ENCODE data around the gene MRGPRX1.
"Not testable (repeated sequence)": the region's sequence is repeated elsewhere in the genome, so short reads cannot be mapped to it uniquely, and the experiment has no call there.

Gene MRGPRX1

DNA sequence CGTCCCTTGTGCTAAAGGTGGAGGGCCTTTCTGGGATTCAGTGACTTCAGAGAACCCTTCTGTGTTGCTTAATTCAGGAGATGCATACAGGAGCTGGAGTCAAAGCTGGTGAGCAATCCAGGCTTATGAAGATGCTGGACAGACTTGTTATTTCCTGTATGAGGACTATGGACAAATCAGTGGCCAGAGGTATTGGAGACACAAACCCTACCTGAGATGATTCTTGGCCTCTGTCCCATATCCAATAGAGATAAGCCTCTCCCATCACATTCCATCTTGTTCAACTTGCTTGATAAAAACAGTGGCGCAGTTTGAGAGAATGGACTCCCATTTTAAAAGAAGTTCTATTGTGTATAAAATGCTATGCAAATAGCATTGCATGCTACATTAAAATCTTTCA is at the start of gene MRGPRX1:
MRGPRX1 (minus strand) TSS at position 101 of the 400 bp plus-strand sequence. CDS start 4,630 bp downstream, outside the sequence.
- H3K4me3 ChIP-seq (ENCODE audit: low read length) = no peak within 1 kb of the TSS
- TF ChIP-seq ZNF274 (IDR thresholded peaks at IDR 0.05; ENCODE audit: low read depth, low read length) = no peak

DNA sequence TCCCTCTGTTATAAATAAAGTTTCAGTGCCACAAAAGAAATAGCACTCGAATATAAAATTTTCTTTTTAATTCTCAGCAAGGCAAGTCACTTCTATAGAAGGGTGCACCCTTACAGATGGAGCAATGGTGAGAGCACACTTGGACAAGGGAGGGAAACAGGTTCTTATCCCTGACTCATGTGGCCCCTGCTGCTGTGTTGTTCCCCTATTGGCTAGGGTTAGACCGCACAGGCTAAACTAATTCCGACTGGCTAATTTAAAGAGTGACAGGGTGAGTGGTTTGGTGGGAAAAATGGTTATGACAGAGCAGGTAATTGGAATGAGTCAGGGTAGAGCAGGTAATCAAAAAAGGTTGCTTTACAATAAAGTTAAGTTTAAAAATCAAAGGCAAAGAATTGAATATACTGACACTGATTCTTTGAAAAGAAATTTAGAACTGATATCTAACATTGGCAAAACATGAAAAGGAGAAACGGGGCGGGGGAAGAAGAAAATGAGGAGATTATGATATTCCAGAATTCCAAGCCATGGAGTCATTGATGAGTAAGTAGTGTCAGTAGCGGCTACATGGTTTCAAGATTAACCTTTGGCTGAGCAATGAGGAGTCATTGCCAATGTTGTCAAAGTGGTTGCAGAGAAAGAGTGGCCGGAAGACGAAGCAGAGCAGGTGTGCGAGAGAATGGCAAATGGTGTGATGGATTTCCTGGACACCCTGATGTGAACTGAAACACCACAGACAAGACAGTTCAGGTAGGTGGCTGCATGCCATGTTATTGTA is 48.4 kb upstream of the MRGPRX1 start:
- no peak for TF ChIP-seq ZNF274 (IDR thresholded peaks at IDR 0.05; ENCODE audit: low read depth, low read length)
- no peak overlapping the region for H3K4me3 ChIP-seq (ENCODE audit: low read length)

DNA sequence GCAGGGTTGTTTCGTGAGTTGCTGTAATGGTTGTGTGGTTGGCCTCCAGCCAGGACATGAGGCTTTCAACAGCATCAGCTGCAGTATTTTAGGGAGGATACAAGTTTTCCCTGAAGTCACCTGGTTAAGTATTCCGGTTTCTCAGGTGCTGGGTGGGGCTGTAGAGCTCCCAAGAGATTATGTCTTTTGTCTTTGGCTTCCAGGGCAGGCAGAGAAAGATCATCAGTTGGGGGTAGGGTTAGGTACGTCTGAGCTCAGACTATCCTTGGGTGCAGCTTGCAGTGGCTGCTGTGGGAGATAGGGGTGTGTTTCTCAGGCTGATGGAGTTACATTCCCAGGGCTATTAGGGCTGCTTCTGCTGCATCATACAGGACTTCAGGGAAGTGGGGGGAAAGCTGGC is 47.5 kb upstream of the MRGPRX1 start:
- H3K4me3 ChIP-seq (ENCODE audit: low read length) = no peak overlapping the region
- no peak for TF ChIP-seq ZNF274 (IDR thresholded peaks at IDR 0.05; ENCODE audit: low read depth, low read length)

DNA sequence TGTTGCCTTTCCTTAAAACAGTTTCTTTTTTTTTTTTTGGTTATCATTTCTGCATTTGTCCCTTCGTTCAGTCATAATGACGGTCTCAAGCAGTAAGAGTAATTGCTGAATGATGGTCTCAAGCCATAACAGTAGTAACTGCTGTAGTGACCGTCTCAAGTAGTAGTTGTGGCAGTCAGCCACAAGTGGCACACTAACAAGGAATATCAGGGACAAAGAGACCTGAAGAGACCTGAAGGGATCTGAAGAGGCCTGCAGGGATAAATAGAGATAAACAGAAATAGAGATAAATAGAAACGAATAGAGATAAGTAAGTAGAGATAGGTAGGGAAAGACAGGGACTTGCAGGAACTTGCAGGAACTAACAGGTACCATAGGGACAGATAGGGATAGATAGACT is 42.7 kb upstream of the MRGPRX1 start:
- TF ChIP-seq ZNF274 (IDR thresholded peaks at IDR 0.05; ENCODE audit: low read depth, low read length) = no peak
- H3K4me3 ChIP-seq (ENCODE audit: low read length) = no peak overlapping the region

DNA sequence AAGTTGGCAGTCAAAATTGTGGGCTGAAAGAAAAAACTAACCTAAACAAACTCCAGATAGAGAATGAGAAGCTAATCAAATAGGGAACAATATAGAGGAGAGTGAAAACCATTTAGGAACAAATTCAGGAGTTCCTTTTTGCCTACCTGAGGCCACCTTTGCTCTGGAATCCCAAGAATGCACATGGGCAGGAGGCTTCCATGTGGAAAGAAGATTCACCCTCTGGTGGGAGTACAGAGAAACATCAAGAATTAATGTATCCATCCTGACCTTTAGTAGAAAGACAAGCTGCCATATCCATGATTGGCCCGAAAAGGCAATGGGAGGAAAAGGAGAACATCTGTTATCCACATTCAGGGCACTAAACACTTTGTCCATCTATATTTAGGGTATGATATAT is 35.0 kb upstream of the MRGPRX1 start:
- TF ChIP-seq ZNF274 (IDR thresholded peaks at IDR 0.05; ENCODE audit: low read depth, low read length) = no peak
- no peak overlapping the region for H3K4me3 ChIP-seq (ENCODE audit: low read length)

DNA sequence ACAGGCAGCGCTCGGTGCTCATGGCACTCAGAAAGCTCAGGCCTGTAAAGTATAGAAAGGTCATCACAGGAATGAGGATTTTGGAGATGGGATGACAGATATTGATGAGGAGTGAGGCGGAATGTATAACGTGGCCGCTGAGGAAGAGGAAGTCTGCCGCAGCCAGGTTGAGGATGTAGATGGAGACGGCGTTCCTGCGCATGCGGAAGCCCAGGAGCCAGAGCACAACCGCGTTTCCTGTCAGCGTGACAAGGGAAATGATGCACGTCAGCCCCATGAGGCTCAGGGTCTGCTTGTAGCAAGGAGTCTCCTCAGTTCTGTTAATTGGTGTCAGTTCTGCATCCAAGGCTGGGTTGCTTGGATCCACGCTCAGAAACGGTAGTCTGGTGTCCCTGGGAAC is 33.1 kb upstream of the MRGPRX1 start:
- no peak for TF ChIP-seq ZNF274 (IDR thresholded peaks at IDR 0.05; ENCODE audit: low read depth, low read length)
- H3K4me3 ChIP-seq (ENCODE audit: low read length) = no peak overlapping the region

DNA sequence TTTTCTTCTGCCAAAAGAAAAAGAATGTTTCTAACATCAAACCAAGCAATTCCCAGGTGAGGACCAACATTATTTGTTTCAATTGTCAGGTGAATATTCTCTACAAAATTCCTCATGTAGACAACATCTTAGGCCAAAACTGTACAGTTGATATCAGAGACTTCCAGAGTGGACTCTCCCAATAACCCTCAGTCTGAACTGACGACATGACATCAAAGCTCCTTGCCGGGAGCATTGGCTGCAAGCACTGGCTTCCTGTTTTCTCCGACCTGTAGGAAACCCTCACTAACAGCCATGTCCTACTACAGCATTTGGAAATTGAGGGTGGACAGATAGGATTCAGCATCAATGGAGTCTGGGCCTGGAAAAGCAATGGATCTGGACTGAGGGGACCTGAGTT is 30.5 kb upstream of the MRGPRX1 start:
- TF ChIP-seq ZNF274 (IDR thresholded peaks at IDR 0.05; ENCODE audit: low read depth, low read length) = no peak
- H3K4me3 ChIP-seq (ENCODE audit: low read length) = no peak overlapping the region

DNA sequence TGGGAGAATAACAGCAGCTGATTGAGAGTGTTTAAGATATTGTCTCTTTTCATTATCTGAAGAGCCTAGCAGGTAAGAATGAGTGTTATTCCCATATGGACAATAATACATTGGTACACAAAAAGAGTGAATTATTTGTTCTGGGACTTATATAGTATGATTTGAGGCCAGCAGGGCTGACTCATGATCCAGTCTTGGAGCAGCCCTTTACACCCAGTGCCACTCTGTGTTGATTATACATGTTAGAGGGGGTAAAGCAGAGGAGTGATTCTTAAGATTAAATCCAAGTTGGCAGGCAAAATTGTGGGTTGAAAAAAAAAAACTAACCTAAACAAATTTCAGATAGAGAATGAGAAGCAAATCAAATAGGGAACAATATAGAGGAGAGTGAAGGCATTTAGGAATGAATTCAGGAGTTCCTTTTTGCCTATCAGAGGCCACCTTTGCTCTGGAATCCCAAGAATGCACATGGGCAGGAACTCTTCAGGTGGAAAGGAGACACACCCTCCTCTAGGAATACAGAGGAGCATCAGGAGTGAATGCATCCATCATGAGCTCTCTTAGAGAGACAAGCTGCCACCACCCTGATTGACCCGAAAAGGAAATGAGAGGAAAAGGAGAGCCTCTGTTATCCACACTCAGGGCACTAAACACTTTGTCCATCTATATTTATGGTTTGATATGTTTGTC is 19.2 kb upstream of the MRGPRX1 start:
- H3K4me3 ChIP-seq (ENCODE audit: low read length) = no peak overlapping the region
- TF ChIP-seq ZNF274 (IDR thresholded peaks at IDR 0.05; ENCODE audit: low read depth, low read length) = no peak

DNA sequence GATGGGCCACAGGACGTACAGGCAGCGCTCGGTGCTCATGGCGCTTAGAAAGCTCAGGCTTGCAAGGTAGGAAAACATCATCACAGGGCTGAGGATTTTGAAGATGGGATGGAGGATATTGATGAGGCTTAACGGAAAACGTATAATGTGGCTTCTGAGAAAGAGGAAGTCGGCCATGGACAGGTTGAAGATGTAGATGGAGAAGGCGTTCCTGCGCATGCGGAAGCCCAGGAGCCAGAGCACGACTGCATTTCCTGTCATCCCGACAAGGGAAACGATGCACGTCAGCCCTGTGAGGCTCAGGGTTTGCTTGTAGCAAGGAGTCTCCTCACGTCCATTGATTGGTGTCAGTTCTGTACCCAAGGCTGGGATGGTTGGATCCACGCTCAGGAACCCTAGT is 17.4 kb upstream of the MRGPRX1 start:
- no peak for TF ChIP-seq ZNF274 (IDR thresholded peaks at IDR 0.05; ENCODE audit: low read depth, low read length)
- H3K4me3 ChIP-seq (ENCODE audit: low read length) = no peak overlapping the region

DNA sequence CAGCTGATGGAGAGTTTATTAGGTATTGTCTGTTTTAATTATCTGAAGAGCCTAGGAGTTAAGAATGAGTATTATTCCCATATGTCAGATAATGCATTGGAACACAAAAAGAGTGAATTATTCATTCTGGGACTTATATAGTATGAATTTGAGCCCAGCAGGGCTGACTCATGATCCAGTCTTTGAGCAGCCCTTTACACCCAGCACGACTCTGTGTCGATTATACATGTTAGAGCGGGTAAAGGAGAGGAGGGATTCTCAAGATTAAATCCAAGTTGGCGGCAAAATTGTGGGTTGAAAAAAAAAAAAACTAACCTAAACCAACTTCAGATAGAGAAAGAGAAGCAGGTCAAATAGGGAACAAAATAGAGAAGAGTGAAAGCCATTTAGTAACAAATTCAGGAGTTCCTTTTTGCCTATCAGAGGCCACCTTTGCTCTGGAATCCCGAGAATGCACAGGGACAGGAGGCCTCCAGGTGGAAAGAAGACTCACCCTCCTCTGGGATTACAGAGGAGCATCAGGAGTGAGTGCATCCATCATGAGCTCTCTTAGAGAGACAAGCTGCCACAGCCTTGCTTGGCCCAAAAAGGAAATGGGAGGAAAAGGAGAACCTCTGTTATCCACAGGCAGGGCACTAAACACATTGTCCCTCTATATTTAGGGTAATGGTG is 3.1 kb downstream of the MRGPRX1 start:
- no peak for TF ChIP-seq ZNF274 (IDR thresholded peaks at IDR 0.05; ENCODE audit: low read depth, low read length)
- no peak overlapping the region for H3K4me3 ChIP-seq (ENCODE audit: low read length)

DNA sequence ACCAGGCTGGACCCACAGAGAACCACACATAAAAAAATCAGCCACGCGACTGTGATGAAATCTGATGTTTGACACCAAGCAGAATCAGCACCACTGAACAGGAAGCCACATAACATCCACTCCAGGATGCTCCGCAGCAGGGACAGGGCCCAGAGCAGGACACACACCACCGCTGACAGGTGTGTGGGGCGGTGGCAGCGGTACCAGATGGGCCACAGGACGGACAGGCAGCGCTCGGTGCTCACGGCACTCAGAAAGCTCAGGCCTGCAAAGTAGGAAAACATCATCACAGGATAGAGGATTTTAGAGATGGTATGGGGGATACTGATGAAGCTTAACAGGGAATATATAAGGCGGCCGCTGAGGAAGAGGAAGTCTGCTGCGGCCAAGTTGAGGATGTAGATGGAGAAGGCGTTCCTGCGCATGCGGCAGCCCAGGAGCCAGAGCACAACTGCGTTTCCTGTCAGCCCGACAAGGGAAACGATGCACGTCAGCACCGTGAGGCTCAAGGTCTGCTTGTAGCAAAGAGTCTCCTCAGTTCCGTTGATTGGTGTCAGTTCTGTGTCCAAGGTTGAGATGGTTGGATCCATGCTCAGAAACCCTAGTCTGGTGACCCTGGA is 4.9 kb downstream of the MRGPRX1 start:
- no peak for TF ChIP-seq ZNF274 (IDR thresholded peaks at IDR 0.05; ENCODE audit: low read depth, low read length)

DNA sequence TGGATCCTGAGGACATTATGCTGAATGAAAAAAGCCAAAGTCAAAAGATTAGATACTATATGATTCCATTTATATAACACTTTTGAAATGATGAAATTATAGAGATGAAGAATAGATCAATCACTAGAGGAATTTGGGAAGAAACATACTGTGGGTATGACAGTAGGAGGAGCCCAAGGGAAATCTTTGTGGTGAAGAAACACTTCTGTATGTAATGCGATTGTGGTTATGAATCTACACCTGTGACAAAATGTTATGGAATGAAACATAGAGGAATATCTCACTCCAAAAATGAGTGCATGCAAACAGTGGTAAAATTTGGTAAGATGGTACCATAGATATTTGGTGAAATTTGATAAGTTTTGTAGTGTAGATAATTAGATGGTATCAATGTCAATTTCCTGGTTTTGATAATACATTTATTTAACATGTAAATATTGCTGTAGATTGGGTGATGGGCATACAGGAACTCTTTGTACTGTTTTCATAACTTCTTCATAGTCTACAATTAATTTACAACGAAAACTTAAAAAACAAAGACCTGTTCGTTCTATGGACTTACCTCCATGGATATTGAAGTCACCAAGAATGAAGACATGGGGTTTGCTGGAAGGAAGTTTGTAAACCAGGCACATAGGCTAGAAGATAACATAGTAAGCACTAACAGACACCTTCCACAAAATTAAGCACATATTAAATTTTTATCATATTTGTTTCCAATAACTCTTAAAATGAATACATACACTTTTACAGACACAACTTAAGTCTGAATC is 11.5 kb downstream of the MRGPRX1 start:
- H3K4me3 ChIP-seq (ENCODE audit: low read length) = no peak overlapping the region
- no peak for TF ChIP-seq ZNF274 (IDR thresholded peaks at IDR 0.05; ENCODE audit: low read depth, low read length)

More for the DNA sequence above, 4.9 kb downstream of the MRGPRX1 start:
- no peak overlapping the region for H3K4me3 ChIP-seq (ENCODE audit: low read length)

DNA sequence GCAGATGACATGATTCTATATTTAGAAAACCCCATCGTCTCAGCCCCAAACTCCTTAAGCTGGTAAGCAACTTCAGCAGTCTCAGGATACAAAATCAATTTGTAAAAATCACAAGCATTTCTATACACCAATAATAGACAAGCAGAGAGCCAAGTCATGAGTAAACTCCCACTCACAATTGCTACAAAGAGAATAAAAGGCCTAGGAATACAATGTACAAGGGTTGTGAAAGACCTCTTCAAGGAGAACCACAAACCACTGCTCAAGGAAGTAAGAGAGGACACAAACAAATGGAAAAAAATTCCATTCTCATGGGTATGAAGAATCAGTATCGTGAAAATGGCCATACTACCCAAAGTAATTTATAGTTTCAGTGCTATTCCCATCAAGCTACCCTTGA is 13.8 kb downstream of the MRGPRX1 start:
- H3K4me3 ChIP-seq (ENCODE audit: low read length) = not testable (repeated sequence)

DNA sequence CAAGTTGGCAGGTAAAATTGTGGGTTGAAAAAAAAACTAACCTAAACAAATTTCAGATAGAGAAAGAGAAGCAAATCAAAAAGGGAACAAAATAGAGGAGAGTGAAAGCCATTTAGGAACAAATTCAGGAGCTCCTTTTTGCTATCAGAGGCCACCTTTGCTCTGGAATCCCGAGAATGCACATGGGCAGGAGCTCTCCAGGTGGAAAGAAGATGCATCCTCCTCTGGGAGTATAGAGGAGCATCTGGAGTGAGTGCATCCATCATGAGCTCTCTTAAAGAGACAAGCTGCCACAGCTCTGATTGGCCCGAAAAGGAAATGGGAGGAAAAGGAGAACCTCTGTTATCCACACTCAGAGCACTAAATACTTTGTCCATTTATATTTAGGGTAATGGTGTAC is 26.3 kb downstream of the MRGPRX1 start:
- TF ChIP-seq ZNF274 (IDR thresholded peaks at IDR 0.05; ENCODE audit: low read depth, low read length) = no peak
- H3K4me3 ChIP-seq (ENCODE audit: low read length) = no peak overlapping the region
